ENCODE measurements around the gene GTPBP1.

DNA sequence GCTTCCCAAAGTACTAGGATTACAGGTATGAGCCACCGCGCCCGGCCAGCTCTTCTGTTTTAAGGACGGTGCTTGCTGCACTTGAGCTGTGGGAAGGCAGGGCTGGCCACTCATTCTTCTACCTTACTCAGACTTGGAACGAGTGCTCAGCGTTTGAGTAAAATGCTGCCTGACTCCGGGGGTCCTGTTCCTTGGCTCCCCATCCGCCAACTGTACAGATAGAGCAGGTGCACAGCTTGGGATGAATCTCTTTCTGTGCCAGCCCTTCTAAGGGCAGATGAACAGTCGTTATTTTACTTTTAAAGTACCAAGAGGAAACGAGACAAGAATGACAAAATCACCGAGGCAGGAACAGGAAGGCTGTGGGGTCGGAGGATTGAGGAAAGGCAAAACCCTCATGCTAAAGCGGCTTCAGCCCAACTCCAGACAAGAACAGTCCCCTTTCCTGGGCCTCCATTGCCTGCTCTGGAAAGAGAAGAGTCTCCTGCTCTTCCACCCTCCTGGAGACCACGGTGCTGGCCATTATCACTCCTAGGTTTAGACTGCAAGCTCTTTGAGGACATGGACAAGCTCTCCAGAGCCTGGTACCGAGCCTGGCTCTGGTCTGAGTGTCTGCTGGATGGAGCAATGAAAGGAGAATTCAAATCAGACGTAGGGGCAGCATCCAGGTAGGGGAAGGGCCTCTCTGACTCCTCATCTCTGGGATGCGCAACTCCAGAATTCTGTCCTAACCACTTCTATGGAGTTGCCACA lies 51.1 kb downstream of the GTPBP1 start:
- TF ChIP-seq, protein P1, sequence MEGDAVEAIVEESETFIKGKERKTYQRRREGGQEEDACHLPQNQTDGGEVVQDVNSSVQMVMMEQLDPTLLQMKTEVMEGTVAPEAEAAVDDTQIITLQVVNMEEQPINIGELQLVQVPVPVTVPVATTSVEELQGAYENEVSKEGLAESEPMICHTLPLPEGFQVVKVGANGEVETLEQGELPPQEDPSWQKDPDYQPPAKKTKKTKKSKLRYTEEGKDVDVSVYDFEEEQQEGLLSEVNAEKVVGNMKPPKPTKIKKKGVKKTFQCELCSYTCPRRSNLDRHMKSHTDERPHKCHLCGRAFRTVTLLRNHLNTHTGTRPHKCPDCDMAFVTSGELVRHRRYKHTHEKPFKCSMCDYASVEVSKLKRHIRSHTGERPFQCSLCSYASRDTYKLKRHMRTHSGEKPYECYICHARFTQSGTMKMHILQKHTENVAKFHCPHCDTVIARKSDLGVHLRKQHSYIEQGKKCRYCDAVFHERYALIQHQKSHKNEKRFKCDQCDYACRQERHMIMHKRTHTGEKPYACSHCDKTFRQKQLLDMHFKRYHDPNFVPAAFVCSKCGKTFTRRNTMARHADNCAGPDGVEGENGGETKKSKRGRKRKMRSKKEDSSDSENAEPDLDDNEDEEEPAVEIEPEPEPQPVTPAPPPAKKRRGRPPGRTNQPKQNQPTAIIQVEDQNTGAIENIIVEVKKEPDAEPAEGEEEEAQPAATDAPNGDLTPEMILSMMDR (IDR thresholded peaks at IDR 0.05), result no peak
- TF ChIP-seq POLR2A (IDR thresholded peaks at IDR 0.05), result no peak

All from lower leg skin (tissue), 3 donors.